ENCODE results near the gene CDC14C. TPM values are rescaled to one million over a fixed set of nuclear protein-coding genes. Genes with fewer than 3 reads are reported as not detected.
"Not testable (repeated sequence)": the region's sequence is repeated elsewhere in the genome, so short reads cannot be mapped to it uniquely, and the experiment has no call there.

The CDC14C gene
- total RNA-seq, 1 donor from 2014 or later: 0.06 TPM

DNA sequence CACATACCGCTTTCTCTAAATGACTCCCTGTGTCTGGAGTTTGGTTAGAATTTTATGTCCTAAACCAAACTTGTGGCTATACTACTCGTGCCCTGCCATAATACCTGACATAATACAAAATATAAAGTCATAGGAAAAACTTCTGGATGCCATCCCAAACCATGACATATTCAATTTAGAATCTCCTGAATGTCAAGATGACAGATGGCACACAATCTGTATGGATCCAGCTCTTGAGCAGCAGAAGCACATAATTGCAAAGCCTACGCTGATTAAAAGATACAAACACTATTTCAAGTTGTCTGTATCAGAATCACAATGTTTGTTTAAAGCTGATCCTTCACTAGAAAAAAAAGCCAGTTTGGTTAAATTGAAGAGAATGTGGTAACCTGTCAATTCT is 22.4 kb upstream of the CDC14C start:
- no peak for DNase-seq (ENCODE audit: low read depth)
- TF ChIP-seq CTCF (conservative IDR thresholded peaks at IDR 0.05; ENCODE audit: low read depth, low read length): no peak
- H3K4me3 ChIP-seq (ENCODE audit: low read depth, low read length): no peak overlapping the region

DNA sequence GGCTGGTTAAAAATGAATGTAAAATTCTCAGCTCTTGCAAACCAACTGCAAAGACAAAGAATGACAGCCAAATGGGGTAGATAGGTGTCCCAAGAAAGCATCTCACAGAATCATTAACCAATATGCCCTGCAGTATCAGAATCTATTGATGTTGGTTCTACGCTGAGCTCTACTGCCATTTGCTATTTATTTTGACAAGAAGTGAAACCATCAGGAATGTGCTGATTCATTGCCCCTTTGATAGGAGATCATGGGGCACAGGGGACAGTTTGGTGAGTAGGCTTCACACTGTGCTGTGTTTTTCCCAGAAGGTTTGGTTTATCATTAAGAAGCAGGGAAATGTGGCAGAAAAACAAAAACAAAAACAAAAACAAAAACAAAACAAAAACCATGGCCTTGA is 19.4 kb upstream of the CDC14C start:
- H3K4me3 ChIP-seq (ENCODE audit: low read depth, low read length): no peak overlapping the region
- DNase-seq (ENCODE audit: low read depth): no peak
- no peak for TF ChIP-seq CTCF (conservative IDR thresholded peaks at IDR 0.05; ENCODE audit: low read depth, low read length)

DNA sequence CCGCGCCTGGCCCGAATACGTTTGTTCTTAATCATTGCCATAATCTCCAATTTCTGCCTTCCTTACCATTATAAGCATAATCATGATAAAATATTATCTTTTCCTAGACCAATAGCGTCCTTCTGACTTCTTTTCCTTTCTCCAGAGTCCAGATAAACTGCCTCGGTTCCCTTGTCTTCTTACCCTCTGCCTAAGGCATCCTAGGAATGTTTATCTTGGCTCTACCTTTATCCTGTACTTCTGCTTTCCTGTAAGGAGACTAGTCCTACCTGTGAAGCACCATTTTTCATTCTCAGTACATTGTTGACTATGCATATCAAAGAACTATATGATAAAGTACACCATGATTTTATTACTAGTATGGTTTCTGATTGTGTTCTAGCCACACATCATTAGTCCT is 18.7 kb upstream of the CDC14C start:
- H3K4me3 ChIP-seq (ENCODE audit: low read depth, low read length); DNase-seq (ENCODE audit: low read depth): not testable (repeated sequence)

- not testable (repeated sequence) for DNase-seq (ENCODE audit: low read depth); H3K4me3 ChIP-seq (ENCODE audit: low read depth, low read length)
Observed at GRCh38 chr7:48909887-48910286, 14.5 kb upstream of the CDC14C start.

DNA sequence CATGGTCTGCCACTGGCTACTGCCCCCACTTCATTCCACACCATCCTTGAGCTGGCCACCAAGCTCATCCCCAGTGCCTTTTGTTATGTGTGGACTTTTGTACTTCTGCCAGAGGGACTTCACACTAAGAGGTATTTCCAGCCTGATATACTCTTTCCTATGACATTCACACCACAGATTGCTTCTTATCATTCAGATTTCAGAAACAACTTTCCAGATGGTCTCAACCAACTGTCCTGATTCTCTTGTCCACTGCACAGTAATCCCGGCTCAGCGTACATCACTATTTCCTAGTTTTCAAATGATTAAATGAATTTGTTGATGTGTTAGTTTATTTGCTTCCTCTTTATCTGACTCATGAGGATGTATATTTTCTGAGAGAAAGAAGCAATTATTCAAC is 7.1 kb downstream of the CDC14C start:
- no peak for TF ChIP-seq CTCF (conservative IDR thresholded peaks at IDR 0.05; ENCODE audit: low read depth, low read length)
- H3K4me3 ChIP-seq (ENCODE audit: low read depth, low read length): no peak overlapping the region
- no peak for DNase-seq (ENCODE audit: low read depth)

DNA sequence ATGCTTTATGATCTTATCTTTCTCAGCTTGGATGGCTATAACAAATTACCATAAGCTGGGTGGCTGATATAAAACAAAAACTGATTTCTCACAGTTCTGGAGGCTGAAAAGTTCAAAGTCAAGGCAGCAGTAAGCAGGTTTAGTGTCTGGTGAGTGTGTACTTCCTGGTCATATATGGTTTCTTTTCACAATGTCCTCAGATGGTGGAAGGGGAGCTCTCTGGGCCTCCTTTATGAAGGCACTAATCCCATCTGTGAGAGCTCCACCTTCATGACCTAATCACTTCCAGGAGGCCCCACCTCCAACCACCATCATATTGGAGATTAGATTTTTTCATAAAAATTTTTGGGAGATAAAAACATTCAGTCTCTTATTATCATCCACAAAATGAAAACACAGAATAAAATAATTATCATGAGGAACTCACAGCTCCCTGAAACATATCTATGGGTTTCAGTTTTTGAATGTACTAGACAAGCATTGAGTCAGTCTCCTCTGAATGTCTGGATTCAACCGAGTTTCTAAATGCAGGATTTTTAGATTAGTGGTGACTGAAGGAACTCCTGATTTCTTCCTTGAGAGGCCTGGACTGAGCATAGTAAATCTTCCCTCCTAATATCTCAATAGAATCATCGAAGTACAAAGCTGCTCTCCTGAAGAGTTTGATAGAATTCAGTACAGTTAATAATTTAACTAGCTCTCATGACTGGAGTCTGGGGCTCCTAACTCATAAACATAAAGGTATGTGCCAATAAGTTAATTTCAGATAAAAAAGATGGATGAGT is 8.0 kb downstream of the CDC14C start:
- TF ChIP-seq CTCF (conservative IDR thresholded peaks at IDR 0.05; ENCODE audit: low read depth, low read length): no peak
- no peak for DNase-seq (ENCODE audit: low read depth)
- no peak overlapping the region for H3K4me3 ChIP-seq (ENCODE audit: low read depth, low read length)

- DNase-seq (ENCODE audit: low read depth): no peak
- H3K4me3 ChIP-seq (ENCODE audit: low read depth, low read length): no peak overlapping the region
- no peak for TF ChIP-seq CTCF (conservative IDR thresholded peaks at IDR 0.05; ENCODE audit: low read depth, low read length)
Observed at GRCh38 chr7:48933549-48934085, 9.3 kb downstream of the CDC14C start.

All from epithelial cell of proximal tubule (primary cell).